ENCODE results near the gene CCDC142.

Gene CCDC142

DNA sequence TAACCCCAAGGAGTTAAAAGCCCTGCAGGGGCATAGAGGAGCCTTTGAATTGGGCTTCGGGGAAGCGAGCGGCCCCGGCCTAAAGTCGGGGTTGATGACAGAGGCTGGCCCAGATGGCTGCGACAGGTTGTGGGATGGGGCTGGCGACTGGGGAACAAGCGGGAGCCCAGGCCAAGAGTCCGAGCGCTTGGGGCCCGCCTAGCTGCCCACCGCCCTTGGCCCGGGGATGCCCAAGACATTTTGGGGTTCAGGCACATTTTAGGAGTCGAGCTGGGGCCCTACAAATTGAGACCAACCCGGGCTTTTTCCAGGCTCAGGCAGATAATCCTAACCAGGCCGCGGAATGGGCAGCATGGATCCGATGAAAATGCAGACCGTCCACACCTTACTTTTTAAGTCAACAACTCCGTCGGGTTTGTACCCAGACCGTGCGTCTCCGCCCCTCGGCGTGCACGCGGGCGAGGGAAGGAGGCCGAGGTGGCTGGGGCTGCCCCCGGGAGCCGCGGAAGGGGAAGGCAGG, 41.6 kb downstream of the CCDC142 start:
- DNase-seq: peak in 3 of 14 donors; percentile 30 to 69 (median 61)

GRCh38 chr2:74440378-74441169, 42.2 kb downstream of the CCDC142 start:
- peak; percentile 22 to 98 (median 82) for DNase-seq

GRCh38 chr2:74439803-74440377, 42.9 kb downstream of the CCDC142 start:
- peak in 13 of 14 donors; percentile 33 to 93 (median 78) for DNase-seq

DNA sequence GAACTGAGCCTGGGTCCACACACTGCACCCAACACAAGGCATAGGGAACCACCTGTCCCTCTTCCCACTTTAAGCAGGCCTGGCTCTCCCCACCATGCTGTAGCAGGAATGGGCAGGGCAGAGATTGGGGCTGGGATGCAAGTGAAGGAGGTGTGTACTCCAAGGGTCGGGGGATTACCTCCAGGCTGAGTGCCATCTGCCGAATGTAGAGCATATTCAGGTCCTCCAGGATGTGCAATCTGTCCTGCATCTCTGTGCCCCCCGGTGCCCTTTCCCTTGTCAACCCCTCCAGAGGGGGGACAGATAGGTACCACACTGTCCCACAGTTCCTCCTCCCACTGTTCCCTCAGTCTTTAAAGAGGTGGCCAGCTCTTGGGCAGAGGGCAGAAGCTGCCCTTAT, 43.4 kb downstream of the CCDC142 start:
- DNase-seq: no peak

- no peak for DNase-seq
These were observed 44.5 kb downstream of the CCDC142 start for GRCh38 chr2:74438248-74438647.

GRCh38 chr2:74436848-74437695, 45.7 kb downstream of the CCDC142 start:
- no peak for DNase-seq

GRCh38 chr2:74436111-74436805, 46.5 kb downstream of the CCDC142 start:
- DNase-seq: no peak

GRCh38 chr2:74430502-74430901, 52.3 kb downstream of the CCDC142 start:
- no peak for DNase-seq

DNA sequence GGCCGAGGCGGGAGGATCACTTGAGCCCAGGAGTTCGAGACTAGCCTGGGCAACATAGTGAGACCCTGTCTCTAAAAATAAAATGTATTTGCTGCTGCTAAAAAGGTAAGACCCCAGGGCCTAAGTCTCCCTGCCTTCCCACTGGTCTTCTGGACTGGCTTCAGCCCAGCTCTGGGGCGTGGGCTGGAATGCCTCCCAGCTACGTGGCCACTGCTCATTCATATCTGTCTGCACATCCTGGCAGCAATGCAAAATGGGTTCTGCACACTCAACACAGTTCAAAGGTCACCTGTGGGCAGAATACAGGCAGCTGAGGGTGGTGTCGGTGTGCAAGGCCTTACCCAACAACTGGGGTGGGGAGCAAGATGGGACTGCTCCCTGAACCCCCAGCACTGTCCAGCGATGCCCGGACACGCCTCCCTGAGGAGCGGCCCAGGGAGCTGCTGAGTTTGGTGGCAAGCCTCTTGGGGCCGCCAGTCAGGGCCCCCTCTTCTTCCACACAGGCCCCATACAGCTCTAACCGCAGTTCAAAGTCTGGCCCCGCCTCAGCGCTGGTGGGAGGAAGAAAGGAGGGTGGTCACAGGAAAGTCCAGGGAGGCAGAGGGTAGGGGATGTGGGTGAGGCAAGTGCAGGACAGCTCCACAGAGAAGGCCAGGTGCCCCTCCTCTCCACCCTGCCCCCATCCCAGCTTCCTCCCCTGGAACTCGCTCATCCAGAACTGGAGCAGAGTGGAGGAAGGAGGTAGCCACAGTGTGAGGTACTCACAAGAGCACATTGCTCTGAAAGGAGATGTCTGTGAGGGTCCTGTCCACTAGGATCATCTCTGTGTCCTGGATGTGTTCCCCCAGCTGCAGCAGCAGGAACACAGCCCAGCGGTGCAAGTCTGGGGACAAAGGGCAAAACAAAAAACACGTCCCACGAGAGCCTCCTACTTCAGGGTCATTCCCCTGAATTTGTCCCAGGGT, 53.0 kb downstream of the CCDC142 start:
- no peak for DNase-seq

DNA sequence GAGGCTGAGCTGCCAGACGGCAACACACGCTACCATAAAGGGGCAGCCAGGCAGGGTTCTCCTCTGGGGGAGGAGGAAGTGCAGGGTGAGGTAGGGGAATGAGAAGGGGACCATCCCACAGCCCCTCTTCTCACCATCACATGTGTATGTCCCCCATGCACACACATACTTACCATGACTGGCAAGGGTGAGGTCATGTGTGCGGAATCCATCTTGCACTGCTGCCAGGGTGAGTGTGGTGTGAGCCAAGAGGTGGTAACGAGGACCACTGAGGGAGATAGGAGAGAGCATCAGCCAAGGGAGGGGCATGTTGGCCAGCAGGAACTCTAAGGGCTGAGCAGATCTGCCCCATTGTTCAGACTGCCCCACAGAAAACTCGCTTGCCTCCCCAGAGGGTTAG, 54.1 kb downstream of the CCDC142 start:
- DNase-seq: no peak

- DNase-seq: no peak
These were observed 55.2 kb downstream of the CCDC142 start for GRCh38 chr2:74427551-74427950.

DNA sequence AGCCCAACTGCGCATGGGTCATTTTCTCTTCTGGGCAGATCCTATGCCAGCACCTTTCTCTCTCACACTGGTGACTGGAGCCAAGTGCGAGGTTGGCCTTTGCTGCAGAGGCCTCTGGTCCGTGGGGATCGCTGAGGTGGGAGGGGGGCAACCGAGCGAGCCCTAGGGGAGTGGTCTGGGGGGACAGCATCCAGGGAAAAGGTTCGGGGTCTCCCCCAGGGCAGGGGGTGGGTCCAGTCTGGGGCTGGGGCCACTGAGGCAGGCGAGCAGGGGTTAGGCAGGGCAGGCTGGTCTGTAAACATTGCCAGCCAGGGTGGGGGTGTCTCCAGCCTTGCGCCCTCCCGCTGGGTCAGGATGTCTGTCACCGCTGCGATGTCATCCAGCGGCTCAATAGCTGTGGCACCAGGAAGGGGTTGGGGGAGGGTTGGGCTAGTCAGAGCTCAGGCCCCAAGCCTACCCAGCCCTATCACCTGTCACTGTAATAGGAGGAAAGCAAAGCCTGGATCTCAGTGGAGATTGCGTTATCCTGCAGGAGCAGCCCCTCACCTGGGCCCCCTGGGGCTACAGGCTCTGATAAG, 56.5 kb downstream of the CCDC142 start:
- DNase-seq: no peak

GRCh38 chr2:74425523-74425922, 57.3 kb downstream of the CCDC142 start:
- DNase-seq: no peak

- no peak for DNase-seq
These were observed 57.8 kb downstream of the CCDC142 start for GRCh38 chr2:74424995-74425406.

GRCh38 chr2:74424139-74424992, 58.4 kb downstream of the CCDC142 start:
- DNase-seq: no peak
